ENCODE results near the gene GALNT7.

GALNT7 gene

GRCh38 chr4:173170182-173170778 lies 1.7 kb downstream of the GALNT7 start:
- H3K4me3 ChIP-seq (ENCODE audit: control insufficient read depth, low read depth, low read length) = peak overlapping the region; percentile 77
- no peak for TF ChIP-seq CTCF (IDR thresholded peaks at IDR 0.05; ENCODE audit: control insufficient read depth, insufficient read depth, low read depth, low read length, missing control alignments)
- DNase-seq (ENCODE audit: low read depth) = no peak

GRCh38 chr4:173171098-173171497 lies 2.5 kb downstream of the GALNT7 start:
- no peak for DNase-seq (ENCODE audit: low read depth)

GRCh38 chr4:173171987-173172386 lies 3.4 kb downstream of the GALNT7 start:
- DNase-seq (ENCODE audit: low read depth) = no peak
- H3K4me3 ChIP-seq (ENCODE audit: control insufficient read depth, low read depth, low read length) = no peak overlapping the region
- no peak for TF ChIP-seq CTCF (IDR thresholded peaks at IDR 0.05; ENCODE audit: control insufficient read depth, insufficient read depth, low read depth, low read length, missing control alignments)

More at GRCh38 chr4:173171098-173171497, 2.5 kb downstream of the GALNT7 start:
- H3K4me3 ChIP-seq (ENCODE audit: control insufficient read depth, low read depth, low read length) = no peak overlapping the region
- TF ChIP-seq CTCF (IDR thresholded peaks at IDR 0.05; ENCODE audit: control insufficient read depth, insufficient read depth, low read depth, low read length, missing control alignments) = peak; percentile 48

GRCh38 chr4:173174184-173174583 lies 5.6 kb downstream of the GALNT7 start:
- no peak for TF ChIP-seq CTCF (IDR thresholded peaks at IDR 0.05; ENCODE audit: control insufficient read depth, insufficient read depth, low read depth, low read length, missing control alignments)
- H3K4me3 ChIP-seq (ENCODE audit: control insufficient read depth, low read depth, low read length) = no peak overlapping the region
- DNase-seq (ENCODE audit: low read depth) = no peak

- no peak for TF ChIP-seq CTCF (IDR thresholded peaks at IDR 0.05; ENCODE audit: control insufficient read depth, insufficient read depth, low read depth, low read length, missing control alignments)
- H3K4me3 ChIP-seq (ENCODE audit: control insufficient read depth, low read depth, low read length) = no peak overlapping the region
- DNase-seq (ENCODE audit: low read depth) = no peak
Observed at GRCh38 chr4:173174594-173175012, 6.0 kb downstream of the GALNT7 start.

GRCh38 chr4:173176010-173176409 lies 7.4 kb downstream of the GALNT7 start:
- no peak for DNase-seq (ENCODE audit: low read depth)
- TF ChIP-seq CTCF (IDR thresholded peaks at IDR 0.05; ENCODE audit: control insufficient read depth, insufficient read depth, low read depth, low read length, missing control alignments) = no peak
- no peak overlapping the region for H3K4me3 ChIP-seq (ENCODE audit: control insufficient read depth, low read depth, low read length)
